Esophagus muscularis mucosa (tissue), 4 donors: ENCODE data around the gene TMEM144. TPM values are rescaled to one million over a fixed set of nuclear protein-coding genes. Genes with fewer than 3 reads are reported as not detected.

Experiments
- DNase-seq: peaks from one replicate; pipeline ENCODE4 v3.0.0-alpha.2; 2017; ENCODE audit errors: extremely low spot score
- H3K27ac ChIP-seq, 4 donors: fragments of 200-600 bp; sonication (generic); replicated peaks in 1 of 4; 1 replicate in 3 of 4; 2 replicates in 1 of 4; pipeline ENCODE4 v1.5.1; 2016 to 2019; ENCODE audit warnings: mild to moderate bottlenecking in 1 of 4
- H3K27me3 ChIP-seq, 4 donors: fragments of 200-600 bp; sonication (generic); one replicate each; pipeline versions ENCODE4 v1.5.1 to v1.6.0; 2016 to 2019
- H3K36me3 ChIP-seq, 4 donors: fragments of 200-600 bp; sonication (generic); one replicate each; pipeline ENCODE4 v1.5.1; 2016 to 2019
- H3K4me1 ChIP-seq, 4 donors: fragments of 200-600 bp; sonication (generic); one replicate each; pipeline ENCODE4 v1.5.1; 2016 to 2019
- H3K4me3 ChIP-seq, 4 donors: fragments of 200-600 bp; sonication (generic); 1 replicate in 2 of 4; 2 replicates in 2 of 4; pipeline ENCODE4 v1.5.1; 2016 to 2019; ENCODE audit warnings: mild to moderate bottlenecking in 4 of 4, moderate library complexity in 1 of 4
- H3K9me3 ChIP-seq, 4 donors: fragments of 200-600 bp; sonication (generic); 1 replicate in 3 of 4; 2 replicates in 1 of 4; pipeline ENCODE4 v1.5.1; 2016 to 2019
- EP300 ChIP-seq: sonication (generic); formaldehyde crosslinking; IDR thresholded peaks from one replicate; pipeline ENCODE4 v1.6.1; 2017; ENCODE audit warnings: antibody characterized with exemption
- POLR2A ChIP-seq: fragments of 450-650 bp; IDR thresholded peaks from one replicate; pipeline ENCODE4 v1.6.1; 2017; ENCODE audit warnings: antibody characterized with exemption, moderate library complexity, mild to moderate bottlenecking, low read depth
- POLR2AphosphoS5 ChIP-seq, 2 donors: sonication (generic); formaldehyde crosslinking; IDR thresholded peaks; one replicate each; pipeline ENCODE4 v1.6.1; 2017; ENCODE audit warnings: antibody characterized with exemption in 2 of 2
- WGBS: methylation state at CpG from one replicate; pipeline ENCODE4 v1.1.5; 2018; 5-methylcytosine and 5-hydroxymethylcytosine counted together
- intact Hi-C: fragments of 100-400 bp; cut with DNase I; formaldehyde crosslinking; loops from one replicate; pipeline ENCODE4 v1.15.1; 2023
- total RNA-seq, 4 donors: library from RNA; depleted of rRNA; stranded (reverse); fragments of >200 nt; gene quantifications; one replicate each; pipeline versions ENCODE4 v1.1.0 to v1.2.1, GENCODE V29; 2016
- TF ChIP-seq, protein P1 (sequence below), 3 experiments: fragments of 200-600 bp in 2 of 3; fragments of 450-650 bp in 1 of 3; sonication (generic) in 2 of 3; IDR thresholded peaks; one replicate each; pipeline ENCODE4 v1.5.1; 2017 to 2019; ENCODE audit warnings: antibody characterized with exemption in 3 of 3, mild to moderate bottlenecking in 2 of 3, moderate library complexity in 1 of 3

The TMEM144 gene
- total RNA-seq, 4 donors from 2014 or later: 1.3 to 3.3 (median 2.7) TPM

DNA sequence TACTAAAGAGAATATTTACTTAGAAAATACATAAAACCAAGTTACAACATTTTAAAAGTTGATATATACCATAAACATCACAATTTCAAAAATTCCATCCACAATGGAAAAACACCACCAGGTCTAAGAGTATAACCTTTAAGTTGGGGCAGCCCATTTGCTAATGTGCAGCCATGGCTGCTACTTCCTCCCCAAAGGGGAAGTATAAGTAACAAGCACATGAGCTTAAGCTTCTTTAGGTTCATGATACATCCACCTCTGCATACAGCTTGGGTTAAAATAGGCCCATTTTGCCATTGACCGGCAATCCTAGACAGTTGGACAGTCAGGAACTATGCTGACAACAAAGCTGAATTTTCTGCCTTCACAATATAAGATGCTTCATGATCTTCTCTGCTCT, 20.9 kb upstream of the TMEM144 start:
- intact Hi-C loops: no loop called here
- H3K4me1 ChIP-seq: peaks cover 0 to 6% (median 0%) of the 10 kb centered on the region in 4 donors
- H3K27ac ChIP-seq: no peak overlapping the region
- WGBS: 94% methylated on average over 1 of the region's 1 CpG
- DNase-seq: no peak
- H3K4me3 ChIP-seq: no peak overlapping the region
- H3K9me3 ChIP-seq: no peaks in the 10 kb centered on the region
- H3K36me3 ChIP-seq: peaks cover 0 to 9% (median 0%) of the 10 kb centered on the region in 4 donors
- TF ChIP-seq EP300: no peak
- no peaks in the 10 kb centered on the region for H3K27me3 ChIP-seq

DNA sequence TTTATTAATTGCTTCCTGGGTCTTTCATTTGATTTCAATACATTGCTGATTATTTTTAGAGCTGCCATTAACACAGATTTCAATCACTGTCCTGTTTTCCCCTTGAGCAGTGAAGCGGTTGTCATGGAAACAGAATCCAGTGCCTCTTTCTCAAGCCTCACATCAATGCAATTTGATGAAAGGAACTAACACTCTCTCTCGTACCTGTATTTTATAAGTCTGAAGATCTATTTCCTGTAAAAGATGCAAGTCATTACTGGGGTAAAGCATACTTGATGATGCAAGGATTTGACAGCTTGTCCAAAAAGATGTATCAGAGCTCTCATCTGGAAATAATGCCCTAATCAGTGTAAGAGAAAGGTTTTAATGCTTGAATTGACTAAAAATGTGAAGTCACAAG, 19.6 kb upstream of the TMEM144 start:
- H3K36me3 ChIP-seq: peaks cover 0 to 9% (median 0%) of the 10 kb centered on the region in 4 donors
- 86% methylated on average over 2 of the region's 2 CpGs for WGBS
- TF ChIP-seq EP300 (no peak), POLR2A (no peak), POLR2AphosphoS5 (IDR thresholded peaks at IDR 0.05) (no peak)
- TF ChIP-seq, protein P1, sequence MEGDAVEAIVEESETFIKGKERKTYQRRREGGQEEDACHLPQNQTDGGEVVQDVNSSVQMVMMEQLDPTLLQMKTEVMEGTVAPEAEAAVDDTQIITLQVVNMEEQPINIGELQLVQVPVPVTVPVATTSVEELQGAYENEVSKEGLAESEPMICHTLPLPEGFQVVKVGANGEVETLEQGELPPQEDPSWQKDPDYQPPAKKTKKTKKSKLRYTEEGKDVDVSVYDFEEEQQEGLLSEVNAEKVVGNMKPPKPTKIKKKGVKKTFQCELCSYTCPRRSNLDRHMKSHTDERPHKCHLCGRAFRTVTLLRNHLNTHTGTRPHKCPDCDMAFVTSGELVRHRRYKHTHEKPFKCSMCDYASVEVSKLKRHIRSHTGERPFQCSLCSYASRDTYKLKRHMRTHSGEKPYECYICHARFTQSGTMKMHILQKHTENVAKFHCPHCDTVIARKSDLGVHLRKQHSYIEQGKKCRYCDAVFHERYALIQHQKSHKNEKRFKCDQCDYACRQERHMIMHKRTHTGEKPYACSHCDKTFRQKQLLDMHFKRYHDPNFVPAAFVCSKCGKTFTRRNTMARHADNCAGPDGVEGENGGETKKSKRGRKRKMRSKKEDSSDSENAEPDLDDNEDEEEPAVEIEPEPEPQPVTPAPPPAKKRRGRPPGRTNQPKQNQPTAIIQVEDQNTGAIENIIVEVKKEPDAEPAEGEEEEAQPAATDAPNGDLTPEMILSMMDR (IDR thresholded peaks at IDR 0.05): no peak
- intact Hi-C loops: loop anchor here (5.0 kb wide), 1 partner anchor 62 kb away; no protein-coding TSS in a partner anchor
- no peaks in the 10 kb centered on the region for H3K9me3 ChIP-seq
- DNase-seq: no peak
- no peaks in the 10 kb centered on the region for H3K27me3 ChIP-seq
- no peak overlapping the region for H3K27ac ChIP-seq
- H3K4me1 ChIP-seq: peaks cover 0 to 6% (median 0%) of the 10 kb centered on the region in 4 donors
- H3K4me3 ChIP-seq: no peak overlapping the region

DNA sequence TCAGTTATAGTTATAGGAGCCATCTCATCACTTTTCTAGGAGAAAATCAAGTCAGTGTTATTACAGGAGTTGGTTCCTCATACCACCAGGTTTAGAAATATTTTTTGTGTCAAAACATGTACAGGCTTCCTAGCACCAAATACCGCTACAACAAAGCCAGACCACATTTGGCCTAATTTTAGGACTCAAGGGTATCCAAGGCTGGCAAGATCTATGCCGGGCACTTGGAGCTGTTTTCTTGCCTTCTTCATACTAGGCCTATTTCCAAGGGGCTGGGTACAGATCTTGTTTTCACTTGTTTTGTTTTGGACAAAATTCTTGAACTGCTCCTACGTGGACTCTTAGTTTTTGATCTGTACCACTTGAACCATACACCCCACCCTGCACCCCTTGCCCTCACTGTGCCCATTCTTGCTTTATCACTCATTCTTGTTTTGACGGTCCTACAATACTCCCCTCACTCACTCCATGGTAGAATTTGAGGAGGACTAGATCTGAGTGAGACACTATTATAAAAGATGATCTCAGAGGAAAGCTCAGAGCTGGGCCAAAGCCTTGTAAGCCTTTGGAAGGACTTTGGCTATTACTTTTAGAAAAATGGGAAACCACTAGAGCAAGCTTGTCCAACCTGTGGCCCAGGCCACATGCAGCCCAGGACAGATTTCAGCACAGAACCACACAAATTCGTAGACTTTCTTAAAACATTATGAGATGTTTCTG, 17.7 kb upstream of the TMEM144 start:
- intact Hi-C loops: loop anchor here (5.0 kb wide), 1 partner anchor 60 kb away; no protein-coding TSS in a partner anchor
- Histone ChIP-seq H3K9me3 (no peaks in the 10 kb centered on the region), H3K27me3 (no peaks in the 10 kb centered on the region), H3K27ac (no peak overlapping the region), H3K4me1 (peaks cover 0 to 6% (median 0%) of the 10 kb centered on the region in 4 donors), H3K36me3 (peaks cover 0 to 9% (median 0%) of the 10 kb centered on the region in 4 donors), H3K4me3 (no peak overlapping the region)
- no peak for TF ChIP-seq POLR2A
- no peak for TF ChIP-seq POLR2AphosphoS5 (IDR thresholded peaks at IDR 0.05)
- TF ChIP-seq EP300: no peak
- TF ChIP-seq, protein P1 (IDR thresholded peaks at IDR 0.05): no peak
- no peak for DNase-seq
- 83% methylated on average over 5 of the region's 5 CpGs for WGBS

DNA sequence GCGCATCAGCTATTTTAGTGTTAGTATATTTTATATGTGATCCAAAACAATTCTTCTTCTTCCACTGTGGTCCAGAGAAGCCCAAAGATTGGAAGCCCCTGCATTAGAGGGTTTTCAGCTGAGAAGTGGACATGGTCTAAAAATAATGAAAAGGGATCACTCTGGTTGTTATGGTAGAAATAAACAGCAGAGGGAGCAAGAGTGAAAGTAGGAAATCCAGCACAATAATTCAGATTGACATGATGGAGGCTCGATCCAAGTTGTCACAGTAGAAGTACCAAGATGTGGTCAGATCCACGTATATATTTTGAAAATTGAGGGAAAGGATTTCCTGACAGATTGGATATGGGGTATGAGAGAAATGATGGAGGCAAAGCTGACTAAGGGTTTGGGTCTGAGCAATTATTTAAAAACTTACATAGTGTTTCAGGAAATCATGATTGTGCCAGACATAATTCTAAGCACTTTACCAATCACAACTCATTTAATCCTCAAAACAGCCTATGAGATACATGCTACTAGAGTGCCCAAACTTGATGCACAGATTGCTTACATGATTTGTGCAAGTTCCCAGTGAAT, 17.0 kb upstream of the TMEM144 start:
- intact Hi-C loops: loop anchor here (5.0 kb wide), 1 partner anchor 59 kb away; no protein-coding TSS in a partner anchor
- H3K36me3 ChIP-seq: peaks cover 0 to 9% (median 0%) of the 10 kb centered on the region in 4 donors
- peaks cover 0 to 6% (median 0%) of the 10 kb centered on the region in 4 donors for H3K4me1 ChIP-seq
- DNase-seq: no peak
- no peaks in the 10 kb centered on the region for H3K9me3 ChIP-seq
- 38% methylated on average over 3 of the region's 3 CpGs for WGBS
- H3K27ac ChIP-seq: no peak overlapping the region
- H3K4me3 ChIP-seq: no peak overlapping the region
- H3K27me3 ChIP-seq: no peaks in the 10 kb centered on the region
- TF ChIP-seq POLR2A (no peak), POLR2AphosphoS5 (IDR thresholded peaks at IDR 0.05) (no peak), EP300 (no peak)
- TF ChIP-seq, protein P1 (IDR thresholded peaks at IDR 0.05): peak; percentile 50 to 66 (median 53)

DNA sequence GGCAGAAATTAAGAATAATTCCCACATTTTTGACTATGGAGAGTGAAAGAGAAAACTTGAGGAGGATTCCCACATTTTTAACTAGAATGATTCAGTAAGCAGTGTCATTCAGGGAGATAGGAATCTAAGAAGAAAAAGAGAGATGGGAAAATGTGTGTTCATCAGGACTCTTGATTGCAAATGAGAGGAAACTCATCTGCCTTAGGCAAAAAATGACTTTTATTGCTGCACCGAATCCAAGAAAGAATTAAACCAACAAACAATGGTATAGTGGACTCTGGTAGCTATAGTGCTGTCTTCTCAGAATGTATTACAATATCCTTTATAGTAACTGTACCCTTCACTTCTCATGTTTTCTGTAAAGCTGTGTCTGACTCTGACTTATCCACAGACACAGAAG, 15.0 kb upstream of the TMEM144 start:
- H3K4me3 ChIP-seq: no peak overlapping the region
- peaks cover 0 to 6% (median 0%) of the 10 kb centered on the region in 4 donors for H3K4me1 ChIP-seq
- peaks cover 0 to 8% (median 0%) of the 10 kb centered on the region in 4 donors for H3K36me3 ChIP-seq
- 80% methylated on average over 1 of the region's 1 CpG for WGBS
- TF ChIP-seq POLR2AphosphoS5 (IDR thresholded peaks at IDR 0.05) (no peak), EP300 (no peak), POLR2A (no peak)
- TF ChIP-seq, protein P1 (IDR thresholded peaks at IDR 0.05): no peak
- H3K27me3 ChIP-seq: no peaks in the 10 kb centered on the region
- H3K27ac ChIP-seq: no peak overlapping the region
- no peak for DNase-seq
- no peaks in the 10 kb centered on the region for H3K9me3 ChIP-seq
- intact Hi-C loops: no loop called here
